OCI-LY7 (cell line): ENCODE measurements around the gene REEP3. TPM values are rescaled to one million over a fixed set of nuclear protein-coding genes. Genes with fewer than 3 reads are reported as not detected.

Experiments used
- BruUV-seq: library from RNA; stranded (reverse); fragments of 400-500 nt; replicated peaks from 2 replicates; lab custom pipeline; 2021; lab: Mats Ljungman, UMichigan
- CTCF ChIA-PET: fragments of 300-600 bp; sonication (Branson Sonifier 250); formaldehyde crosslinking; loops from one replicate; lab custom pipeline; 2022; ENCODE audit warnings: antibody characterized with exemption; ENCODE audit not compliant: unreplicated experiment; lab: Charles Lee
- POLR2A ChIA-PET: fragments of 300-600 bp; sonication (Branson Sonifier 250); formaldehyde crosslinking; loops from one replicate; lab custom pipeline; 2022; ENCODE audit warnings: antibody characterized with exemption; lab: Charles Lee
- DNase-seq: peaks from one replicate; pipeline ENCODE4 v3.0.0-alpha.2; 2015; ENCODE audit warnings: low spot score
- H2AFZ ChIP-seq: fragments of 200-600 bp; sonication (generic), shearing (Covaris generic); 2 replicates; pipeline ENCODE4 v1.6.1; 2014; ENCODE audit warnings: mild to moderate bottlenecking, antibody characterized with exemption, low read length, moderate library complexity
- H3K27ac ChIP-seq: fragments of 200-600 bp; sonication (generic); 2 replicates; pipeline ENCODE4 v1.5.1; 2014; ENCODE audit warnings: mixed run types, low read depth, mild to moderate bottlenecking, moderate library complexity, low read length, inconsistent platforms; ENCODE audit not compliant: poor library complexity, severe bottlenecking
- H3K36me3 ChIP-seq: fragments of 200-600 bp; sonication (generic); 2 replicates; pipeline ENCODE4 v1.6.1; 2014; ENCODE audit warnings: mild to moderate bottlenecking, antibody characterized with exemption, low read length, moderate library complexity, mixed read lengths; ENCODE audit not compliant: insufficient read depth
- H3K4me1 ChIP-seq: fragments of 200-600 bp; sonication (generic); 2 replicates; pipeline ENCODE4 v1.5.1; 2014; ENCODE audit warnings: mild to moderate bottlenecking, low read length; ENCODE audit not compliant: insufficient read depth, poor library complexity, severe bottlenecking
- H3K4me2 ChIP-seq: fragments of 200-600 bp; sonication (generic); 2 replicates; pipeline ENCODE4 v1.6.1; 2014; ENCODE audit warnings: mild to moderate bottlenecking, low read length
- H3K4me3 ChIP-seq: fragments of 200-600 bp; sonication (generic); 2 replicates; pipeline ENCODE4 v1.5.1; 2014; ENCODE audit warnings: mild to moderate bottlenecking, low read depth, low read length; ENCODE audit not compliant: poor library complexity, severe bottlenecking
- H3K79me2 ChIP-seq: fragments of 200-600 bp; sonication (generic); 2 replicates; pipeline ENCODE4 v1.6.1; 2016; ENCODE audit warnings: low read depth, mild to moderate bottlenecking, low read length, moderate library complexity, mixed read lengths; ENCODE audit not compliant: insufficient read depth
- H3K9me2 ChIP-seq: fragments of 200-600 bp; sonication (generic); 2 replicates; pipeline ENCODE4 v1.6.1; 2016; ENCODE audit warnings: mild to moderate bottlenecking, low read length, mixed read lengths; ENCODE audit not compliant: insufficient read depth
- H3K9me3 ChIP-seq: fragments of 200-600 bp; sonication (generic); 2 replicates; pipeline ENCODE4 v1.6.1; 2014; ENCODE audit warnings: mild to moderate bottlenecking, mixed run types, low read length, mixed read lengths
- H4K20me1 ChIP-seq: fragments of 200-600 bp; sonication (generic); 2 replicates; pipeline ENCODE4 v1.6.1; 2014; ENCODE audit warnings: mild to moderate bottlenecking, antibody characterized with exemption, low read length, moderate library complexity, mixed read lengths; ENCODE audit not compliant: insufficient read depth
- EZH2phosphoT487 ChIP-seq: fragments of 200-600 bp; sonication (generic); IDR thresholded peaks from 2 replicates; pipeline ENCODE4 v1.6.1; 2018; ENCODE audit warnings: low read depth, borderline replicate concordance, mild to moderate bottlenecking, mixed run types, antibody characterized with exemption, low read length, moderate library complexity, mixed read lengths
- intact Hi-C: fragments of 100-400 bp; cut with micrococcal nuclease; formaldehyde crosslinking; loops from one replicate; pipeline ENCODE4 v1.10.0; 2022; ENCODE audit not compliant: unreplicated experiment
- total RNA-seq, 2 experiments: library from RNA; depleted of rRNA in 1 of 2; stranded (reverse); fragments of >200 nt in 1 of 2; shearing (Covaris generic) in 1 of 2; gene quantifications; 2 replicates each; pipeline ENCODE4 v1.2.3, GENCODE V29; 2014 to 2022
- TF ChIP-seq, protein P1 (sequence below): fragments of 200-600 bp; sonication (generic); conservative IDR thresholded peaks from 2 replicates; pipeline ENCODE4 v1.5.1; 2014; ENCODE audit warnings: mild to moderate bottlenecking, antibody characterized with exemption, low read length, moderate library complexity, mixed read lengths

Gene REEP3
- total RNA-seq, 2 experiments from 2014 or later, result 3.6 to 11.0 TPM

DNA sequence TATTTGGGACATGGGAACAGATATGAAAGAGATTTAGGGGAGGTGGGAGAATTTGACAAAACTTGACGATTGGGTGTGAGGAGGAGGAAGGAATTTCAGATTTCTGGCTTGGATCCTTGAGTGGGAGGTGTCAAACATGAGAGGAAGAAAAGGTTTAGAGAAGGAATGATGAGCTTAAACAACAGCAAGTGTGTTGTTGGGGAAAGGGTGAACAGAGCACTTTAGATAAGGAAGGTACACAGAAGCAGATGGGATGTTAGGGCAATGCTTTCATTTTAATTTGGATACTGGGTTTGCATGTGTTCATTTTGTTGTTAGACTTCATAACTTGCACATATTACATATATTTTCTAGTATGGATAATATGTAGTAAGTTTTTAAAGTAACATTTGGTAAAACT is 23.2 kb downstream of the REEP3 start:
- POLR2A ChIA-PET, result interaction anchor here (1.1 kb wide), 1 partner anchor 13 kb away, joined by 3 read pairs; no protein-coding TSS in a partner anchor

DNA sequence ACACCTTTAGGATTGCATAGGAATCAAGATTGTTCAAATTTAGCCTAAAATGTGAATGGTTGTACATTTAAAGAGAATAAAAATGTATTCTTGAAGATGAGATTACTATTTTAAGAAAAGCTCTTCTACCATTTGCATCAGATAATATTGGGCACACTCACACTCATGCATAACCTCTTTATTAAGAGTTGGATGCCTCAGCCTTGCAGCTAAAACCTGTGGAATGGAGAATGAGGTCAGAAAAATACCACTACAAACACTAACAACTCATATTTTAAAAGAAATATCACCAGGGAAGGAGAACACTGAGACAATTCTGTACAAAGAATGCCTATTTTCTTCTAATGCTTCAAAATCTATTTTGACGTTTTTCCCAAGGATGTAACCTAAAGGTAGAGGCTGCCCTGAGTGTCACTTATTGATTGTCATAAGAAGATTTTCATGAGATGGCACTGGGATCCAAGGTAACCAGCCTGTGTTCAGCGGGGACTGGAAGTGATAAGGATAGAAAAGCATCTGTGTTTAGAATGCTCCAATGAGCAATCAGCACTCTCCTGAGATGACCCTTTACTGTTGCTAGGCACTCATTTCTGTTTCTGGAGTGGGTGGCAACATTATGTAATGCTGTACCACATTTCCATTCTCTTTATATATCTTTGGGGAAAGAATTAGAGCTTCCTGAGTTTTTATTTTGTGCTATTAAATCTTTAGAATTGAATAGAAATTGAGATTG is 26.6 kb downstream of the REEP3 start:
- no TSS peak for BruUV-seq
- POLR2A ChIA-PET, result interaction anchor here (1.2 kb wide), 1 partner anchor 9 kb away, joined by 4 read pairs; no protein-coding TSS in a partner anchor

More for the DNA sequence above, 23.2 kb downstream of the REEP3 start:
- Histone ChIP-seq H3K4me2 (no peak overlapping the region), H4K20me1 (peaks cover 5% of the 10 kb centered on the region; the same call in 1 of the 2 replicates), H3K9me3 (no peaks in the 10 kb centered on the region), H3K4me3 (no peak overlapping the region), H2AFZ (no peak overlapping the region), H3K79me2 (no peaks in the 10 kb centered on the region), H3K9me2 (no peaks in the 10 kb centered on the region), H3K27ac (no peak overlapping the region), H3K36me3 (no peaks in the 10 kb centered on the region), H3K4me1 (no peaks in the 10 kb centered on the region)
- intact Hi-C loops, result no loop called here
- CTCF ChIA-PET, result no interaction called here
- no peak for TF ChIP-seq EZH2phosphoT487
- TF ChIP-seq, protein P1, sequence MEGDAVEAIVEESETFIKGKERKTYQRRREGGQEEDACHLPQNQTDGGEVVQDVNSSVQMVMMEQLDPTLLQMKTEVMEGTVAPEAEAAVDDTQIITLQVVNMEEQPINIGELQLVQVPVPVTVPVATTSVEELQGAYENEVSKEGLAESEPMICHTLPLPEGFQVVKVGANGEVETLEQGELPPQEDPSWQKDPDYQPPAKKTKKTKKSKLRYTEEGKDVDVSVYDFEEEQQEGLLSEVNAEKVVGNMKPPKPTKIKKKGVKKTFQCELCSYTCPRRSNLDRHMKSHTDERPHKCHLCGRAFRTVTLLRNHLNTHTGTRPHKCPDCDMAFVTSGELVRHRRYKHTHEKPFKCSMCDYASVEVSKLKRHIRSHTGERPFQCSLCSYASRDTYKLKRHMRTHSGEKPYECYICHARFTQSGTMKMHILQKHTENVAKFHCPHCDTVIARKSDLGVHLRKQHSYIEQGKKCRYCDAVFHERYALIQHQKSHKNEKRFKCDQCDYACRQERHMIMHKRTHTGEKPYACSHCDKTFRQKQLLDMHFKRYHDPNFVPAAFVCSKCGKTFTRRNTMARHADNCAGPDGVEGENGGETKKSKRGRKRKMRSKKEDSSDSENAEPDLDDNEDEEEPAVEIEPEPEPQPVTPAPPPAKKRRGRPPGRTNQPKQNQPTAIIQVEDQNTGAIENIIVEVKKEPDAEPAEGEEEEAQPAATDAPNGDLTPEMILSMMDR, result no peak
- BruUV-seq, result no TSS peak
- no peak for DNase-seq

More for the DNA sequence above, 26.6 kb downstream of the REEP3 start:
- no peaks in the 10 kb centered on the region for H3K9me3 ChIP-seq
- no peak for DNase-seq
- CTCF ChIA-PET, result no interaction called here
- H3K27ac ChIP-seq, result no peak overlapping the region
- H2AFZ ChIP-seq, result no peak overlapping the region
- intact Hi-C loops, result no loop called here
- no peak overlapping the region for H3K4me3 ChIP-seq
- no peaks in the 10 kb centered on the region for H3K79me2 ChIP-seq
- H3K36me3 ChIP-seq, result no peaks in the 10 kb centered on the region
- H4K20me1 ChIP-seq, result no peaks in the 10 kb centered on the region
- no peak overlapping the region for H3K4me2 ChIP-seq
- TF ChIP-seq, protein P1, result no peak
- no peak for TF ChIP-seq EZH2phosphoT487
- H3K9me2 ChIP-seq, result no peaks in the 10 kb centered on the region
- no peaks in the 10 kb centered on the region for H3K4me1 ChIP-seq
